ENCODE data around the gene MPDZ.
"Not testable (repeated sequence)": the region's sequence is repeated elsewhere in the genome, so short reads cannot be mapped to it uniquely, and the experiment has no call there.

The MPDZ gene

GRCh38 chr9:13234932-13235331 is 44.6 kb downstream of the MPDZ start:
- WGBS (ENCODE audit: extremely low coverage, insufficient coverage, insufficient read length): no CpG with 5 or more reads among the region's 1 CpG
- Histone ChIP-seq H2BK12ac (ENCODE audit: low read length) (no peak overlapping the region), H4K12ac (ENCODE audit: low read depth, low read length) (no peak overlapping the region)

GRCh38 chr9:13228431-13228830 is 51.1 kb downstream of the MPDZ start:
- WGBS (ENCODE audit: extremely low coverage, insufficient coverage, insufficient read length): no CpG with 5 or more reads among the region's 1 CpG
- H3K4me2 ChIP-seq (ENCODE audit: low read length): no peak overlapping the region
- no peak overlapping the region for H3K14ac ChIP-seq (ENCODE audit: low read length)
- no peaks in the 10 kb centered on the region for H3K79me1 ChIP-seq (ENCODE audit: low read length)
- H3K9ac ChIP-seq (ENCODE audit: low read length): no peak overlapping the region
- H2AFZ ChIP-seq (ENCODE audit: insufficient read depth, low read length, poor library complexity): no peak overlapping the region
- H2BK5ac ChIP-seq (ENCODE audit: low read depth, low read length, poor library complexity): no peak overlapping the region
- H2BK12ac ChIP-seq (ENCODE audit: low read length): no peak overlapping the region
- H2BK120ac ChIP-seq (ENCODE audit: insufficient read depth, low read length, poor library complexity): no peak overlapping the region
- H3K27ac ChIP-seq (ENCODE audit: low read depth, low read length): no peak overlapping the region
- H4K8ac ChIP-seq (ENCODE audit: low read depth, low read length): no peak overlapping the region
- peaks cover 0 to 4% of the 10 kb centered on the region in 2 experiments for H3K36me3 ChIP-seq (ENCODE audit: control insufficient read depth in 1 of 2, insufficient read depth in 2 of 2, low read length in 2 of 2)
- H2AK5ac ChIP-seq (ENCODE audit: low read length): no peak overlapping the region
- no peaks in the 10 kb centered on the region for H3K27me3 ChIP-seq (ENCODE audit: insufficient read depth, low read length)
- H3K79me2 ChIP-seq (ENCODE audit: control insufficient read depth, insufficient read depth, low read length, poor library complexity): no peaks in the 10 kb centered on the region
- H3K9me3 ChIP-seq (ENCODE audit: insufficient read depth, low read depth, low read length): no peaks in the 10 kb centered on the region
- no peak overlapping the region for H3K4me3 ChIP-seq (ENCODE audit: low read depth, low read length)
- H4K91ac ChIP-seq (ENCODE audit: low read depth, low read length): no peak overlapping the region
- H4K12ac ChIP-seq (ENCODE audit: low read depth, low read length): no peak overlapping the region
- no peak overlapping the region for H3K4ac ChIP-seq (ENCODE audit: low read depth, low read length)
- DNase-seq: no peak
- no peak overlapping the region for H3K18ac ChIP-seq (ENCODE audit: low read length)
- H3K23ac ChIP-seq (ENCODE audit: low read length): no peak overlapping the region
- H3K4me1 ChIP-seq (ENCODE audit: control insufficient read depth in 1 of 2, insufficient read depth in 2 of 2, low read length in 2 of 2): no peaks in the 10 kb centered on the region

More at GRCh38 chr9:13234932-13235331, 44.6 kb downstream of the MPDZ start:
- no peaks in the 10 kb centered on the region for H3K79me2 ChIP-seq (ENCODE audit: control insufficient read depth, insufficient read depth, low read length, poor library complexity)
- no peak overlapping the region for H3K9ac ChIP-seq (ENCODE audit: low read length)
- no peak overlapping the region for H3K18ac ChIP-seq (ENCODE audit: low read length)
- no peak overlapping the region for H4K91ac ChIP-seq (ENCODE audit: low read depth, low read length)
- H3K4me1 ChIP-seq (ENCODE audit: control insufficient read depth in 1 of 2, insufficient read depth in 2 of 2, low read length in 2 of 2): no peaks in the 10 kb centered on the region
- no peak overlapping the region for H3K14ac ChIP-seq (ENCODE audit: low read length)
- H3K27ac ChIP-seq (ENCODE audit: low read depth, low read length): no peak overlapping the region
- H2AFZ ChIP-seq (ENCODE audit: insufficient read depth, low read length, poor library complexity): no peak overlapping the region
- H3K9me3 ChIP-seq (ENCODE audit: insufficient read depth, low read depth, low read length): no peaks in the 10 kb centered on the region
- H3K36me3 ChIP-seq (ENCODE audit: control insufficient read depth in 1 of 2, insufficient read depth in 2 of 2, low read length in 2 of 2): peaks cover 3% of the 10 kb centered on the region in 2 experiments
- no peak for DNase-seq
- no peak overlapping the region for H2AK5ac ChIP-seq (ENCODE audit: low read length)
- no peak overlapping the region for H2BK120ac ChIP-seq (ENCODE audit: insufficient read depth, low read length, poor library complexity)
- no peaks in the 10 kb centered on the region for H3K27me3 ChIP-seq (ENCODE audit: insufficient read depth, low read length)
- H4K8ac ChIP-seq (ENCODE audit: low read depth, low read length): no peak overlapping the region
- no peak overlapping the region for H3K4ac ChIP-seq (ENCODE audit: low read depth, low read length)
- H3K4me3 ChIP-seq (ENCODE audit: low read depth, low read length): no peak overlapping the region
- no peak overlapping the region for H2BK5ac ChIP-seq (ENCODE audit: low read depth, low read length, poor library complexity)
- H3K4me2 ChIP-seq (ENCODE audit: low read length): no peak overlapping the region
- H3K79me1 ChIP-seq (ENCODE audit: low read length): no peaks in the 10 kb centered on the region
- H3K23ac ChIP-seq (ENCODE audit: low read length): no peak overlapping the region

- Histone ChIP-seq H2BK12ac (ENCODE audit: low read length) (no peak overlapping the region), H3K14ac (ENCODE audit: low read length) (no peak overlapping the region)
Measured at GRCh38 chr9:13224366-13224765, 55.1 kb downstream of the MPDZ start.

GRCh38 chr9:13222733-13223132 is 56.8 kb downstream of the MPDZ start:
- H3K9ac ChIP-seq (ENCODE audit: low read length): not testable (repeated sequence)

More at GRCh38 chr9:13224366-13224765, 55.1 kb downstream of the MPDZ start:
- no peaks in the 10 kb centered on the region for H3K4me1 ChIP-seq (ENCODE audit: control insufficient read depth in 1 of 2, insufficient read depth in 2 of 2, low read length in 2 of 2)
- no peaks in the 10 kb centered on the region for H3K9me3 ChIP-seq (ENCODE audit: insufficient read depth, low read depth, low read length)
- no peak overlapping the region for H2AFZ ChIP-seq (ENCODE audit: insufficient read depth, low read length, poor library complexity)
- no peak overlapping the region for H3K18ac ChIP-seq (ENCODE audit: low read length)
- H3K4ac ChIP-seq (ENCODE audit: low read depth, low read length): no peak overlapping the region
- H3K79me1 ChIP-seq (ENCODE audit: low read length): no peaks in the 10 kb centered on the region
- no peak overlapping the region for H2BK120ac ChIP-seq (ENCODE audit: insufficient read depth, low read length, poor library complexity)
- no peak overlapping the region for H4K12ac ChIP-seq (ENCODE audit: low read depth, low read length)
- H3K27ac ChIP-seq (ENCODE audit: low read depth, low read length): no peak overlapping the region
- no peaks in the 10 kb centered on the region for H3K27me3 ChIP-seq (ENCODE audit: insufficient read depth, low read length)
- no peak overlapping the region for H3K9ac ChIP-seq (ENCODE audit: low read length)
- no peaks in the 10 kb centered on the region for H3K79me2 ChIP-seq (ENCODE audit: control insufficient read depth, insufficient read depth, low read length, poor library complexity)
- H3K4me2 ChIP-seq (ENCODE audit: low read length): no peak overlapping the region
- no peak overlapping the region for H3K4me3 ChIP-seq (ENCODE audit: low read depth, low read length)
- H3K23ac ChIP-seq (ENCODE audit: low read length): no peak overlapping the region
- no peak overlapping the region for H2AK5ac ChIP-seq (ENCODE audit: low read length)
- no peak overlapping the region for H4K8ac ChIP-seq (ENCODE audit: low read depth, low read length)
- WGBS (ENCODE audit: extremely low coverage, insufficient coverage, insufficient read length): no CpG with 5 or more reads among the region's 2 CpGs
- peaks cover 1 to 5% of the 10 kb centered on the region in 2 experiments for H3K36me3 ChIP-seq (ENCODE audit: control insufficient read depth in 1 of 2, insufficient read depth in 2 of 2, low read length in 2 of 2)
- no peak overlapping the region for H4K91ac ChIP-seq (ENCODE audit: low read depth, low read length)
- no peak for DNase-seq
- H2BK5ac ChIP-seq (ENCODE audit: low read depth, low read length, poor library complexity): no peak overlapping the region

More at GRCh38 chr9:13222733-13223132, 56.8 kb downstream of the MPDZ start:
- not testable (repeated sequence) for H3K27ac ChIP-seq (ENCODE audit: low read depth, low read length); H4K8ac ChIP-seq (ENCODE audit: low read depth, low read length); H2BK5ac ChIP-seq (ENCODE audit: low read depth, low read length, poor library complexity); H2BK12ac ChIP-seq (ENCODE audit: low read length); H3K4ac ChIP-seq (ENCODE audit: low read depth, low read length); H4K91ac ChIP-seq (ENCODE audit: low read depth, low read length); H3K9me3 ChIP-seq (ENCODE audit: insufficient read depth, low read depth, low read length); H3K79me1 ChIP-seq (ENCODE audit: low read length); H3K4me1 ChIP-seq (ENCODE audit: control insufficient read depth in 1 of 2, insufficient read depth in 2 of 2, low read length in 2 of 2); H3K79me2 ChIP-seq (ENCODE audit: control insufficient read depth, insufficient read depth, low read length, poor library complexity); H3K4me3 ChIP-seq (ENCODE audit: low read depth, low read length); DNase-seq; H2AK5ac ChIP-seq (ENCODE audit: low read length); H4K12ac ChIP-seq (ENCODE audit: low read depth, low read length); H2BK120ac ChIP-seq (ENCODE audit: insufficient read depth, low read length, poor library complexity); H3K27me3 ChIP-seq (ENCODE audit: insufficient read depth, low read length); H3K23ac ChIP-seq (ENCODE audit: low read length); H3K18ac ChIP-seq (ENCODE audit: low read length); H2AFZ ChIP-seq (ENCODE audit: insufficient read depth, low read length, poor library complexity); H3K14ac ChIP-seq (ENCODE audit: low read length); H3K4me2 ChIP-seq (ENCODE audit: low read length); H3K36me3 ChIP-seq (ENCODE audit: control insufficient read depth in 1 of 2, insufficient read depth in 2 of 2, low read length in 2 of 2)

Measured in trophoblast cell (in vitro differentiated cells and primary cell).